ENCODE measurements around the gene FBXO24.
"Not testable (repeated sequence)": the region's sequence is repeated elsewhere in the genome, so short reads cannot be mapped to it uniquely, and the experiment has no call there.

Gene FBXO24

GRCh38 chr7:100586266-100587025 is at the start of gene FBXO24:
Gene FBXO24, plus strand, starts transcription at chr7:100586328. Its CDS starts 298 bp downstream, at chr7:100586626.
- peak; percentile 100 for DNase-seq

- DNase-seq: not testable (repeated sequence)
These were observed 49.4 kb upstream of the FBXO24 start for GRCh38 chr7:100536695-100537094.

GRCh38 chr7:100538348-100538653 is 47.8 kb upstream of the FBXO24 start:
- DNase-seq: no peak

- peak; percentile 95 to 100 for DNase-seq
These were observed 47.3 kb upstream of the FBXO24 start, which contains the start of gene AGFG2 for GRCh38 chr7:100538654-100539435. Gene AGFG2, plus strand, starts transcription at chr7:100539203. Its CDS starts 144 bp downstream, at chr7:100539347.

GRCh38 chr7:100539436-100540006 is 46.6 kb upstream of the FBXO24 start:
- no peak for DNase-seq

GRCh38 chr7:100540073-100540723 is 45.9 kb upstream of the FBXO24 start:
- DNase-seq: no peak

GRCh38 chr7:100541309-100541708 is 44.8 kb upstream of the FBXO24 start:
- not testable (repeated sequence) for DNase-seq

GRCh38 chr7:100543586-100543985 is 42.5 kb upstream of the FBXO24 start:
- DNase-seq: no peak

GRCh38 chr7:100544386-100544785 is 41.7 kb upstream of the FBXO24 start:
- no peak for DNase-seq

GRCh38 chr7:100544967-100545359 is 41.2 kb upstream of the FBXO24 start:
- no peak for DNase-seq

- no peak for DNase-seq
These were observed 40.6 kb upstream of the FBXO24 start for GRCh38 chr7:100545360-100546128.

- DNase-seq: no peak
These were observed 39.8 kb upstream of the FBXO24 start for GRCh38 chr7:100546129-100546925.

- no peak for DNase-seq
These were observed 39.0 kb upstream of the FBXO24 start for GRCh38 chr7:100546926-100547800.

GRCh38 chr7:100547872-100548271 is 38.3 kb upstream of the FBXO24 start:
- no peak for DNase-seq

- DNase-seq: not testable (repeated sequence)
These were observed 37.7 kb upstream of the FBXO24 start for GRCh38 chr7:100548446-100548845.

GRCh38 chr7:100552532-100552931 is 33.6 kb upstream of the FBXO24 start:
- DNase-seq: no peak

GRCh38 chr7:100553032-100553431 is 33.1 kb upstream of the FBXO24 start:
- no peak for DNase-seq

GRCh38 chr7:100555701-100556100 is 30.4 kb upstream of the FBXO24 start:
- DNase-seq: no peak

- DNase-seq: no peak
These were observed 29.6 kb upstream of the FBXO24 start for GRCh38 chr7:100556541-100556940.

GRCh38 chr7:100559127-100559526 is 27.0 kb upstream of the FBXO24 start:
- no peak for DNase-seq

Data from cerebellar nuclear complex (tissue), 1 donor.